Large intestine (tissue), 12 donors: Measurements from ENCODE around the gene NFIB. TPM values are rescaled to one million over a fixed set of nuclear protein-coding genes. Genes with fewer than 3 reads are reported as not detected.

ENCODE experiments used
- DNase-seq, 2 donors: peaks; one replicate each; pipeline versions ENCODE4 v3.0.0 to v3.0.0-alpha.2; 2013
- H3K27ac ChIP-seq: one replicate; pipeline ENCODE4 v1.5.1; 2013; ENCODE audit warnings: low read length
- H3K27me3 ChIP-seq: 2 replicates; pipeline ENCODE4 v1.6.1; 2013; ENCODE audit warnings: low read length; ENCODE audit not compliant: control insufficient read depth, insufficient read depth
- H3K36me3 ChIP-seq: 2 replicates; pipeline ENCODE4 v1.6.1; 2013; ENCODE audit warnings: low read length; ENCODE audit not compliant: control insufficient read depth, insufficient read depth
- H3K4me1 ChIP-seq: one replicate; pipeline ENCODE4 v1.6.1; 2013; ENCODE audit warnings: low read length; ENCODE audit not compliant: control insufficient read depth, insufficient read depth
- H3K4me3 ChIP-seq: one replicate; pipeline ENCODE4 v1.5.1; 2013; ENCODE audit warnings: low read length
- H3K9me3 ChIP-seq: one replicate; pipeline ENCODE4 v1.6.1; 2013; ENCODE audit warnings: mild to moderate bottlenecking, low read depth, low read length, moderate library complexity; ENCODE audit not compliant: control insufficient read depth
- WGBS: methylation state at CpG from one replicate; pipeline ENCODE4 v1.1.5; 2013; ENCODE audit warnings: low lambda C conversion rate; ENCODE audit not compliant: insufficient coverage; 5-methylcytosine and 5-hydroxymethylcytosine counted together
- long read RNA-seq, 11 donors: transcript quantifications; one replicate each; lab custom pipeline, GENCODE V29; 2026
- polyA plus RNA-seq: library from polyadenylated mRNA; unstranded; fragments of 120-200 nt; gene quantifications from one replicate; pipeline ENCODE4 v1.2.1, GENCODE V29; 2013

Gene NFIB
- 16.6 TPM for polyA plus RNA-seq
- long read RNA-seq, donor 1, full-length matches to known transcripts: 3 of 3 reads
- long read RNA-seq, donor 1, partial matches to known transcripts: 0 of 3 reads
- long read RNA-seq, donor 1, other reads (novel, unspliced or antisense): 0 of 3 reads
- long read RNA-seq, donor 2, partial matches to known transcripts: 0 of 1 reads
- long read RNA-seq, donor 2, other reads (novel, unspliced or antisense): 0 of 1 reads
- long read RNA-seq, donor 3: 0 reads
- long read RNA-seq, donor 4: 0 reads
- long read RNA-seq, donor 5, partial matches to known transcripts: 0 of 2 reads
- long read RNA-seq, donor 5, other reads (novel, unspliced or antisense): 0 of 2 reads
- long read RNA-seq, donor 6: 0 reads
- long read RNA-seq, donor 7, partial matches to known transcripts: 0 of 1 reads
- long read RNA-seq, donor 7, other reads (novel, unspliced or antisense): 0 of 1 reads
- long read RNA-seq, donor 8, full-length matches to known transcripts: 1 of 1 reads
- long read RNA-seq, donor 8, partial matches to known transcripts: 0 of 1 reads
- long read RNA-seq, donor 8, other reads (novel, unspliced or antisense): 0 of 1 reads
- long read RNA-seq, donor 9: 0 reads
- long read RNA-seq, donor 10, full-length matches to known transcripts: 2 of 2 reads
- long read RNA-seq, donor 10, partial matches to known transcripts: 0 of 2 reads
- long read RNA-seq, donor 10, other reads (novel, unspliced or antisense): 0 of 2 reads
- long read RNA-seq, donor 11, full-length matches to known transcripts: 3 of 3 reads
- long read RNA-seq, donor 11, partial matches to known transcripts: 0 of 3 reads
- long read RNA-seq, donor 11, other reads (novel, unspliced or antisense): 0 of 3 reads

DNA sequence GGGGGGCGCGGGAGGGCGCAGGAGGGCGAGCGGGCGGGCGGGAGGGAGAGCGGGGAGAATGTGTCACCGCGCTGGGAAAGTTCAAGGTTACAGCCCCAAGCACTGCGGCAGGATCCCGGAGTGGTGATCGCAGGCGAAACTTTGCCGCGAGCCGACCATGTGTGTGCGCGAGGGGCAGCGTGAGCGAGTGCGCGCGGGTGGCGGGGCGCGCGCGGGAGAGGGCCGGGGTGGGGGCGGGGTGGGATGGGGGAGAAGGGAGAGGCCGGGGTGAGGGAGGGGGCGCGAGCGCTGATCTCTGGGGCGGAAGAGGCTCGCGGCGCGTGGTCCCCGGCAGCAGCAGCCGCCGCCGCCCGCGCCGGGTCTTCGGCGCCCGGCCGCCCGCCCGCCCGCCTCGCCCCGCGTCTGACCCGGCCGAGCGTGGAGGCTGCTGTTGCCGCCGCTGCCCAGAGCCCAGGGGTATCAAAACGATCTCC lies at the start of gene NFIB:
Gene NFIB (minus strand): TSS at position 191 of the 473 bp plus-strand sequence. CDS start 630 bp downstream, outside the sequence.
- H3K4me1 ChIP-seq: peaks cover 22% of the 10 kb centered on the region
- WGBS: no CpG with 5 or more reads among the region's 63 CpGs
- no peak for DNase-seq
- H3K27me3 ChIP-seq: peaks cover 58% of the 10 kb centered on the region
- no peaks in the 10 kb centered on the region for H3K36me3 ChIP-seq
- peak within 1 kb of the TSS; percentile 60 for H3K4me3 ChIP-seq
- peaks cover 8% of the 10 kb centered on the region for H3K9me3 ChIP-seq
- H3K27ac ChIP-seq: peak within 1 kb of the TSS; percentile 84

DNA sequence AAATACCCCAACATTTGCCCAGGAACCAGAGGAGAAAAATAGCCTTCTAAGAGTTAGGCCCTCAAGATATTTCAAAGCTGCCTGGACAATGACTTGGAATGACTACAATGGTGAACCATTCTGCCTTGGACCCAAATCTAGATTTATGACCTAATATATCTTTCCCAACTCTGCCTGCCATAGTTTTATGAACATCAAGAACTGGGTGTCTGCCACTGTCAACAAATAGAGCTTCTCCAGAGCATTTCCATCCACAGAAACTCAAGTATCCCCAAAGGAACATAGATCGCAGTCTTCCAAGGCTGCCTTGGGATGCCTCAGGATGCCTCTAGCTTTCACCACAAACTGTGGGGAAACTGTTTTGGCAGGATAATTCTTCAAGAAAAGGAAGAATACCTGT lies 48.2 kb upstream of the NFIB start:
- Histone ChIP-seq H3K27me3 (no peaks in the 10 kb centered on the region), H3K27ac (no peak overlapping the region), H3K4me1 (no peaks in the 10 kb centered on the region), H3K4me3 (no peak overlapping the region), H3K36me3 (no peaks in the 10 kb centered on the region), H3K9me3 (no peaks in the 10 kb centered on the region)
- no CpG with 5 or more reads among the region's 1 CpG for WGBS
- DNase-seq: no peak

DNA sequence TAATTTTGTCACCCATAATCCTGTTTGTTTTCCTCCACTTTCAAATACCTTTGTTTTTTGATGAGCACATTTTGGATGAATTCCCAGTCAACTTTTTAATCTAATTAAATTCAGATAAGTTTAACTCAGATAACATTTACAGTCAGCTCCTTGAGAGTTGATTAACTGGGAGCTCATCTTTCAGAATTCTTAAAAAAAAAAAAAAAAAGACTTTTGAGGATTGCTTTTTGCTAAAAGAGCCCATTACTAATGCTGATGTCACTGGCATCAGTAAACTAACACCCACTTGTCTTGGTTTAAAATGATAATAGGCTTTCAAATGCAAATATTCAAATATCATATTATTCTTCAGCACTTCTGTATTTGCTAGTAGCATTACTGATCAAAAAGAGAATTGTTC lies 47.1 kb upstream of the NFIB start:
- Histone ChIP-seq H3K36me3 (no peaks in the 10 kb centered on the region), H3K4me3 (no peak overlapping the region), H3K4me1 (no peaks in the 10 kb centered on the region), H3K27me3 (no peaks in the 10 kb centered on the region), H3K27ac (no peak overlapping the region), H3K9me3 (no peaks in the 10 kb centered on the region)
- no peak for DNase-seq

DNA sequence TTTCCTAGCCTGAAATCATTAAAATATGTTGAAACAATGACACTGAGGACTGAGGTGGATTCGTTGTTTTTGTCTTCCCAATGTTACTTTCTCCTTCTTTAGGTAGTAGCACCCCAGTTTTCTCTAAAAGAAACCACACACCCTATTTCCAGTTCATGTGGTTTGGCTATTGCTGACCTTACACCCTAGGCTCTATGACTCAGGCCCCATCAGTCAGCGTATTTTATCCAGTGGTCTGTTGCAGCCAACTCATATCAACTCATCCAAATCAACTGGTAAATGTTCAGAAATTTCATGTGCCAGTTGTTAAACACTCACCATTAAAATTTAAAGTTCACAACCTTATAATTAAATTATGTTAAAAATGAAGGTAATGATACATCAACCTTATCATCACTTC lies 44.6 kb upstream of the NFIB start:
- H3K9me3 ChIP-seq: no peaks in the 10 kb centered on the region
- no CpG with 5 or more reads among the region's 2 CpGs for WGBS
- H3K36me3 ChIP-seq: no peaks in the 10 kb centered on the region
- H3K27ac ChIP-seq: no peak overlapping the region
- DNase-seq: no peak
- no peaks in the 10 kb centered on the region for H3K4me1 ChIP-seq
- no peak overlapping the region for H3K4me3 ChIP-seq
- H3K27me3 ChIP-seq: peaks cover 7% of the 10 kb centered on the region

DNA sequence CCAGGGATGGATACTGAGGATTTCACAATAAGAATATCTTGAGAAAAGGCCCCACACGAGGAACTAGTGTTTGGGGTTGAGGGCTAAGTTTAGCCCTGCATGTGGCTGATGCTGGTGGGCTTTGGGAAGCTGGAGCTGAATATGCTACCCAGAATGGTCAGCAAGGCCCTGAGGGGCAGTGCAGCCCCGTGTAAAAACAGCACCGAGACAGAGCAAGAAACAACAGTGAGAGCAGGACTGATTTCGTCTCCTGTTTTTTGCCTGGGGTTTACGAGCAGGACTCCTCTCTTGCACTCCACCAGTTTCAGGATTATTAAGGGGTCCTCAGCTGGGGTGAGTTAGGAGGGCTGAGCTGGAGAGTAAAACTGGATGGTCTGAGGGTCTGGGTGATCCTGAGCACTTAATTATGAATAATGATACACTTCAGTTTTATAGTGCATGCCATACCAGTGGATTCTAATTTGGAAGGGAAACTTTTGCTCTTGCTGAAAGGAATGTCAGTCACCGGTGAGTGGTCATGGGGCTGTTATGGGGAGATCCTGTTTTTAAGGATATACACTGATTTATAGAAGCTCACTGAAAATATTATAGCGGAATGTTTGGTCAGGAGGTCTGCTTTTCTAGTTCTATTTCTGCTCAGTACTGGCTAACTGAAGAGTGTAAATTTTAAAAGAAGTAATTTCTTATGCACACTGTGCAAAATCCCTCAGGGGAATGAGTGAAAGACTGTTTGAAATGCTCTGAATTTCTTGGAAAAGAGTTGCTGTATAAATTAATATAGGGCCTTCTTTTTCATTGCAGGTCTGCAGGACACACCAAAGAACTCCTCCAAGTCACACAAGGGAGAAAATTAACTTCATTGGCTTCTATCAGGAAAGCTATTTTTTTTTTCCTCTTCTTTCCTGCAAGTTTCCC lies 42.7 kb upstream of the NFIB start:
- no peak for DNase-seq

DNA sequence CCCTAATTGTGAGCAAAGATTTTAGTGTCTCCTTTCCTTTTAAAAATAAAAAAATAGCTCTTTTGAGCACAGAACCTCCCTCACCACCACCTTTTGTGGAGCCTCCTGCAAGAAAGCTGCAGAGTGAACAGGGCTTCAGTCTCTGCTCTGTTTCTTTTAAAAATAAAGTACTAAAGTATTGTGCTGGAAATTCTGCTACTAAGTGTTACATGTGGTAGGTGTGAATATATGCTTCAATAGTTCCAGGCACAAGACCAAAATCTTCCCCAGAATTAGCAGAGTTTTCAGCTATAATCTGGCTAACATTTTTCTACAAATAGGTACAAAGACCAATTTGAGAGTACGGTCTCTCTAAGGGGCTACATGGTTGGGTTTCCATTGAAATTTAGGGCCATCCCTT lies 40.3 kb upstream of the NFIB start:
- H3K4me3 ChIP-seq: no peak overlapping the region
- no CpG with 5 or more reads among the region's 1 CpG for WGBS
- H3K27ac ChIP-seq: no peak overlapping the region
- H3K36me3 ChIP-seq: no peaks in the 10 kb centered on the region
- H3K4me1 ChIP-seq: peaks cover 3% of the 10 kb centered on the region
- peaks cover 45% of the 10 kb centered on the region for H3K27me3 ChIP-seq
- H3K9me3 ChIP-seq: peaks cover 3% of the 10 kb centered on the region
- DNase-seq: no peak

More for the DNA sequence above, 42.7 kb upstream of the NFIB start:
- Histone ChIP-seq H3K36me3 (no peaks in the 10 kb centered on the region), H3K4me3 (no peak overlapping the region), H3K27ac (no peak overlapping the region), H3K9me3 (no peaks in the 10 kb centered on the region), H3K27me3 (peaks cover 21% of the 10 kb centered on the region), H3K4me1 (no peaks in the 10 kb centered on the region)
- no CpG with 5 or more reads among the region's 7 CpGs for WGBS

DNA sequence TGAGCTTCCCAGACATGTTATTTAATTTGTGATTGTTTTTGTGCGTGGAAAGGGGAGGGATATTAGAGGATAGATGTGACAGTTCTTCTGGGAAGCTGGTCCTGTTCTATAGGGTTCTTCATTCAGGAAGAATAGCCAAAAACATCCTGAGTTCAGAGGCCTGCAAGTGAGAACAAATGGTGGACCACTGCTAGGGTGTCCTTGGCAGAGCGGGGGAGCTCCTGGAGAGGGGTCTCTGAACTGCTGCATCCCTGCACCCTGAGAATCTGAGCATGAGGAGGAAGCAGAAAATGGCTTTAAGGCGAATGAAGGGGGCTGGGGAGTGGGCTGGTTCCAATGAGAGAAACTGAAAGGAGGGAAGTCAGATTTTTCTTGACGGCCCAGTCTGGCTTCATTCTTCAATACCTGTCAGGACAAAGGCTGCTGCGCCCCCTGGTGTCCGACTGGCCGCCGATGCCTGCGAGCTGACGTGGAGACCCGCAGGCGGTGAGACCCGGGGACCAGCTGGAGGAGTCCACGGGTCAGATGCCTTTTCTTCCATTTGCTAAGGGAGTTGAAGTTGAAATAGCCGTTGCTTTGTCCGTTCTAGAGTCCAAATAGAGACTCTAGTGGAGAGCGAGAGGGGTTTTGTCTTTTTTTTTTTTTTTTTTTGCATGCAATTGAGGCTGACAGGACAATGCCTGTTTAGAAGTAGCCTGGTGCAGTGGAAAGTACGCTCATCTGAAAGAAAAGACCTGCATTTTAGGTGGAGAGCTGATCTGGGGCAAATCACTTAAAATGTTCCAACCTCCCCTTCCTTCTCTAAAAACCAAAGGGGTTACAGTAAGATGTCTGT lies 39.5 kb upstream of the NFIB start:
- H3K36me3 ChIP-seq: no peaks in the 10 kb centered on the region
- no peak overlapping the region for H3K27ac ChIP-seq
- peaks cover 3% of the 10 kb centered on the region for H3K9me3 ChIP-seq
- no peak overlapping the region for H3K4me3 ChIP-seq
- peaks cover 53% of the 10 kb centered on the region for H3K27me3 ChIP-seq
- DNase-seq: peak; percentile 65
- WGBS: 100% methylated on average over 1 of the region's 18 CpGs
- peaks cover 10% of the 10 kb centered on the region for H3K4me1 ChIP-seq

DNA sequence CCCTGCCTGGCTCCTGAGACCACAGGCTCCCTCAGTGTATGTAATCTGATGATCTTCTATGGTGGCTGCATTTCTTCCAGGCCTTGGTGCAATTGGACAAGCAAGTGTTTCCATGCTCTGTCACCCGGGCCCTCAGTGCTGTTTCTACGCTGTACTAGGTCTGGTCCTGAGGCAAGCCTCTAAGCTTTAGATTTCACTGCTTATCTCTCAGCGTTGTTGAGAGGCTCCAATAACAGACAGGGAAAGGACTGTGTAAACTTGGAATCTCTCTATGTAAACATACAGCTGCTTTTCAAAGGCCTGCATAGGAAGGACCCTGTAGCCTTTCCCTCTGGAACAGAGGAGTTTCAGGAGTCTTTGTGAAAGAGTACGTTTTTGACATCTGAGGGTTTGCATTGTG lies 38.6 kb upstream of the NFIB start:
- no peak overlapping the region for H3K27ac ChIP-seq
- DNase-seq: no peak
- no peaks in the 10 kb centered on the region for H3K36me3 ChIP-seq
- H3K4me1 ChIP-seq: peaks cover 13% of the 10 kb centered on the region
- peaks cover 62% of the 10 kb centered on the region for H3K27me3 ChIP-seq
- WGBS: no CpG with 5 or more reads among the region's 4 CpGs
- H3K4me3 ChIP-seq: no peak overlapping the region
- H3K9me3 ChIP-seq: peaks cover 3% of the 10 kb centered on the region

DNA sequence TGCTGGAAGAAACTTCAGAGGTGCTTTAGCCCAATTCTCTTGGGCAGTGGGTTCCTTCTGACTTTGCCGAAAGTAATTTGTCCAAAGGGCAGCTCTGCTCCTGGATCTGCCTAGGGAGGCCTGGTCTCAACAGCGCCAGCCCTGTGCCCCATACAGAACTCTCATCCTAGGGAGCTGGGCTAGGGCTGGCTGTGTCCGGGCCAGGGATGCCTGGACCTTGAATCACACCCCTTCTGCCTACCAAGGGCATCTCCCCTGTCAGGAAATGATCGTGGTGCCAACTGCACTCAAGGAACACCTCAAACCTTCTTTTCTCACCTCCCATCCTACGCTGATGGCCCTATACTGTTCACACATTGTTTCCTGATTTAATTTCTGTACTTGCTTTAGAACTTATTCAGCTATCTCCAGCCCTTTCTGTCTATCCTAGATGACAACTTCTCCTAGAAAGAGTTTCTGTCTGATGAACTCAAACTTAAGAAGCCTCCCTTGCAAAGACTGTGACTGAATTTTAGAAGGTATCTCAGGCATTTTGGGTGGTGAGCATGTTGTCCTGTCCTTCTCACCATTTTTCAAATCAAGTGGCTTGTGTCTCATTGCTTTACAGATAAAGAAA lies 37.4 kb upstream of the NFIB start:
- H3K4me3 ChIP-seq: no peak overlapping the region
- WGBS: 100% methylated on average over 1 of the region's 5 CpGs
- H3K9me3 ChIP-seq: peaks cover 3% of the 10 kb centered on the region
- peaks cover 17% of the 10 kb centered on the region for H3K4me1 ChIP-seq
- no peak for DNase-seq
- peaks cover 74% of the 10 kb centered on the region for H3K27me3 ChIP-seq
- no peaks in the 10 kb centered on the region for H3K36me3 ChIP-seq
- H3K27ac ChIP-seq: no peak overlapping the region
